Activated B cell treated with CpG ODN at 0.5 μM for 24 hours (primary cell): Measurements from ENCODE around the gene SFXN3. TPM values are rescaled to one million over a fixed set of nuclear protein-coding genes. Genes with fewer than 3 reads are reported as not detected.

ENCODE experiments used
- ATAC-seq: fragments of 200-7000 bp; cut with Tn5 transposase; one replicate; pipeline ENCODE4 v1.10.0; 2021; ENCODE audit warnings: low read depth, mild to moderate bottlenecking, moderate library complexity
- CTCF ChIA-PET: fragments of 350-600 bp; sonication (Branson Sonifier 250); formaldehyde crosslinking; loops from one replicate; lab custom pipeline; 2021; ENCODE audit warnings: antibody characterized with exemption; lab: Charles Lee
- POLR2A ChIA-PET: fragments of 350-600 bp; sonication (Branson Sonifier 250); formaldehyde crosslinking; loops from one replicate; lab custom pipeline; 2021; ENCODE audit warnings: antibody characterized with exemption; lab: Charles Lee
- DNase-seq: peaks from one replicate; pipeline ENCODE4 v3.0.0; 2022
- H3K27ac Mint-ChIP-seq: one replicate; pipeline ENCODE4 v1.8.0; 2020; ENCODE audit warnings: mixed read lengths
- H3K27me3 Mint-ChIP-seq: one replicate; pipeline ENCODE4 v1.8.0; 2021; ENCODE audit warnings: mixed read lengths
- H3K36me3 Mint-ChIP-seq: one replicate; pipeline ENCODE4 v1.8.0; 2021; ENCODE audit warnings: low read depth, mixed read lengths
- H3K4me1 Mint-ChIP-seq: one replicate; pipeline ENCODE4 v1.8.0; 2021; ENCODE audit warnings: mixed read lengths
- H3K4me3 Mint-ChIP-seq: one replicate; pipeline ENCODE4 v1.8.0; 2020; ENCODE audit warnings: mild to moderate bottlenecking, mixed read lengths
- H3K9me3 Mint-ChIP-seq: one replicate; pipeline ENCODE4 v1.8.0; 2020; ENCODE audit warnings: mixed read lengths
- intact Hi-C: fragments of 100-400 bp; cut with micrococcal nuclease; formaldehyde crosslinking; loops from one replicate; pipeline ENCODE4 v1.15.1; 2024
- total RNA-seq: library from RNA; stranded (reverse); gene quantifications from 2 replicates; pipeline ENCODE4 v1.2.3, GENCODE V29; 2022
- TF ChIP-seq, protein P1 (sequence below): fragments of 200-600 bp; IDR thresholded peaks from one replicate; pipeline ENCODE4 v1.8.0; 2022; ENCODE audit warnings: antibody characterized with exemption, mild to moderate bottlenecking

Gene SFXN3
- total RNA-seq, 1 donor from 2014 or later = 9.8 TPM

- CTCF ChIA-PET = interaction anchor here (0.7 to 3.3 kb wide), 7 partner anchors 10 to 65 kb away, joined by 3 to 34 read pairs (median 9); partner anchors contain the start of genes KAZALD1, MRPL43, PDZD7 and SFXN3
- intact Hi-C loops = loop anchor here (1.0 to 5.0 kb wide), 8 partner anchors 10 to 1645 kb away; partner anchors contain the start of genes HIF1AN, KAZALD1, MRPL43 and SEMA4G
- no peaks in the 10 kb centered on the region for H3K9me3 Mint-ChIP-seq
- TF ChIP-seq, protein P1, sequence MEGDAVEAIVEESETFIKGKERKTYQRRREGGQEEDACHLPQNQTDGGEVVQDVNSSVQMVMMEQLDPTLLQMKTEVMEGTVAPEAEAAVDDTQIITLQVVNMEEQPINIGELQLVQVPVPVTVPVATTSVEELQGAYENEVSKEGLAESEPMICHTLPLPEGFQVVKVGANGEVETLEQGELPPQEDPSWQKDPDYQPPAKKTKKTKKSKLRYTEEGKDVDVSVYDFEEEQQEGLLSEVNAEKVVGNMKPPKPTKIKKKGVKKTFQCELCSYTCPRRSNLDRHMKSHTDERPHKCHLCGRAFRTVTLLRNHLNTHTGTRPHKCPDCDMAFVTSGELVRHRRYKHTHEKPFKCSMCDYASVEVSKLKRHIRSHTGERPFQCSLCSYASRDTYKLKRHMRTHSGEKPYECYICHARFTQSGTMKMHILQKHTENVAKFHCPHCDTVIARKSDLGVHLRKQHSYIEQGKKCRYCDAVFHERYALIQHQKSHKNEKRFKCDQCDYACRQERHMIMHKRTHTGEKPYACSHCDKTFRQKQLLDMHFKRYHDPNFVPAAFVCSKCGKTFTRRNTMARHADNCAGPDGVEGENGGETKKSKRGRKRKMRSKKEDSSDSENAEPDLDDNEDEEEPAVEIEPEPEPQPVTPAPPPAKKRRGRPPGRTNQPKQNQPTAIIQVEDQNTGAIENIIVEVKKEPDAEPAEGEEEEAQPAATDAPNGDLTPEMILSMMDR = no peak
- DNase-seq (peak; percentile 56), ATAC-seq (peak; percentile 32)
- H3K4me1 Mint-ChIP-seq = peaks cover 30% of the 10 kb centered on the region
- H3K27ac Mint-ChIP-seq = peak overlapping the region; percentile 94
- peak overlapping the region; percentile 87 for H3K4me3 Mint-ChIP-seq
- no peaks in the 10 kb centered on the region for H3K27me3 Mint-ChIP-seq
- H3K36me3 Mint-ChIP-seq = peaks cover 27% of the 10 kb centered on the region
- POLR2A ChIA-PET = interaction anchor here (0.9 to 4.5 kb wide), 7 partner anchors 10 to 461 kb away, joined by 3 to 54 read pairs (median 4); partner anchors contain the start of genes HIF1AN, MRPL43, PDZD7 and SFXN3
Measured at GRCh38 chr10:100996678-100997359, 34.2 kb upstream of the SFXN3 start.

DNA sequence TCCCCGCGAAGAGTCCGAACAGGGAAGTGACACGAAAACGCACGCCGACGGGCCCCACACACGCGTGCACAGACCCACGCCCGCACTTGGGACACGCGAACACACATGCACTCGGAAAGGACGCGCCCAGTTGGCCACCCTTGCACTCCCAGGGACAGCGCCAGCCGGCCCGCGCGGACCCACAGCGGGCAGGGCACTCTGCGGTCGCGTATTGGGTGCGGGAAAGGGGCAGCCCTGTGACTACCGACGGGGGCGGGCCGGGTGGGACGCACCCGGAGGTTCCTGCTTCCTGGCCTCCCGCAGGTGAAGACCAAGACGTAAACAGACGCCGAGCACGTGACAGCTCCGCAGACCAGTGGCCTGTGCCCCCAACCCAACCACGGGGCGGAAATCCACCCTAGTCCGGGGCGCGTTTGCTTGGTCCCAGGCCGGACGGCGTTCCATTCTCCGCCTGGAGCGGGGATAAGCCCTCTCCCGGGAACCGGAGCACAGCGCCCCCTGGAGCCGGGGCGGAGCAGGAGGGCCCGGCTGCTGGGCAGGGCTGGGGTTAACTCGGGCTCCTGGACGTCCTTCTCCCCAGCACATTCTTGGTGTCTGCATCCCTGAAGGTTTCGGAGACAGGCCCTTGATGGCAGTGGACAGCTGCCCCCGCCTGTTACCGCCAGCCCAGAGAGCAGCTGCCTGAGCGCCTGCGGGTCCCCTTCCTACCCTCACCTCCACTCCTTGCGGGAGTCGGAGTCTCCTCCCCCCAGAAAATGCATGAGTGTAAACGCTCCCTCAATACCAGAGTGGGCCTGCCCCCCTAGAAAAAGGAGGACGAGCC lies 33.5 kb upstream of the SFXN3 start:
- H3K9me3 Mint-ChIP-seq = no peaks in the 10 kb centered on the region
- intact Hi-C loops = loop anchor here (1.0 to 5.0 kb wide), 9 partner anchors 10 to 1645 kb away; partner anchors contain the start of genes HIF1AN, KAZALD1, MRPL43 and PDZD7
- ATAC-seq = peak; percentile 35
- DNase-seq = peak; percentile 77
- H3K27ac Mint-ChIP-seq = peak overlapping the region; percentile 94
- CTCF ChIA-PET = interaction anchor here (0.7 to 3.3 kb wide), 10 partner anchors 9 to 172 kb away, joined by 3 to 34 read pairs (median 6); partner anchors contain the start of genes KAZALD1, MRPL43, PDZD7 and SFXN3
- POLR2A ChIA-PET = interaction anchor here (0.6 to 4.5 kb wide), 12 partner anchors 11 to 1717 kb away, joined by 3 to 54 read pairs (median 4); partner anchors contain the start of genes ARL3, HIF1AN, KAZALD1 and MRPL43
- no peaks in the 10 kb centered on the region for H3K27me3 Mint-ChIP-seq
- peaks cover 30% of the 10 kb centered on the region for H3K4me1 Mint-ChIP-seq
- TF ChIP-seq, protein P1 = peak; percentile 51
- H3K4me3 Mint-ChIP-seq = peak overlapping the region; percentile 87
- peaks cover 25% of the 10 kb centered on the region for H3K36me3 Mint-ChIP-seq

GRCh38 chr10:100998183-100998990 lies 32.6 kb upstream of the SFXN3 start:
- Mint-ChIP-seq H3K36me3 (peaks cover 20% of the 10 kb centered on the region), H3K4me3 (peak overlapping the region; percentile 87), H3K9me3 (no peaks in the 10 kb centered on the region), H3K27ac (peak overlapping the region; percentile 88), H3K4me1 (peaks cover 30% of the 10 kb centered on the region), H3K27me3 (no peaks in the 10 kb centered on the region)
- intact Hi-C loops = loop anchor here (2.0 to 5.0 kb wide), 5 partner anchors 32 to 1644 kb away; partner anchors contain the start of genes HIF1AN, PDZD7, SFXN3 and TRIM8
- TF ChIP-seq, protein P1 = no peak
- DNase-seq (peak; percentile 60), ATAC-seq (peak; percentile 26)
- CTCF ChIA-PET = interaction anchor here (0.9 to 3.3 kb wide), 9 partner anchors 9 to 172 kb away, joined by 3 to 34 read pairs (median 7); partner anchors contain the start of genes KAZALD1, MRPL43 and TWNK
- POLR2A ChIA-PET = interaction anchor here (0.6 to 4.5 kb wide), 11 partner anchors 11 to 1716 kb away, joined by 3 to 54 read pairs (median 4); partner anchors contain the start of genes ARL3, HIF1AN, KAZALD1 and MRPL43

GRCh38 chr10:100998991-100999741 lies 31.9 kb upstream of the SFXN3 start:
- H3K9me3 Mint-ChIP-seq = no peaks in the 10 kb centered on the region
- ChIA-PET CTCF (interaction anchor here (0.7 to 3.3 kb wide), 5 partner anchors 8 to 17 kb away, joined by 4 to 34 read pairs (median 9); partner anchors contain the start of genes MRPL43 and TWNK), POLR2A (interaction anchor here (1.2 to 4.5 kb wide), 3 partner anchors 12 to 32 kb away, joined by 3 to 54 read pairs (median 7); partner anchors contain the start of genes MRPL43, PDZD7, SFXN3 and TWNK)
- H3K4me3 Mint-ChIP-seq = peak overlapping the region; percentile 87
- H3K36me3 Mint-ChIP-seq = peaks cover 18% of the 10 kb centered on the region
- H3K27me3 Mint-ChIP-seq = no peaks in the 10 kb centered on the region
- peak; percentile 85 for DNase-seq
- peak; percentile 63 for ATAC-seq
- intact Hi-C loops = loop anchor here (1.0 to 5.0 kb wide), 6 partner anchors 14 to 1643 kb away; partner anchors contain the start of genes HIF1AN, PDZD7, SFXN3 and TRIM8
- peaks cover 30% of the 10 kb centered on the region for H3K4me1 Mint-ChIP-seq
- peak overlapping the region; percentile 88 for H3K27ac Mint-ChIP-seq
- TF ChIP-seq, protein P1 = peak; percentile 80
